Muscle of leg (tissue), 11 donors: ENCODE measurements around the gene TNIK. TPM values are rescaled to one million over a fixed set of nuclear protein-coding genes. Genes with fewer than 3 reads are reported as not detected.
A peak's percentile ranks its signal among the peaks of the same experiment; 100 is the strongest.

Source experiments
- DNase-seq: peaks from one replicate; pipeline ENCODE4 v3.0.0; 2013
- H3K27ac ChIP-seq: one replicate; pipeline ENCODE4 v1.5.1; 2013; ENCODE audit warnings: mild to moderate bottlenecking, low read length, control low read depth
- H3K27me3 ChIP-seq: one replicate; pipeline ENCODE4 v1.6.1; 2013; ENCODE audit warnings: low read length; ENCODE audit not compliant: control insufficient read depth, insufficient read depth
- H3K36me3 ChIP-seq: one replicate; pipeline ENCODE4 v1.6.1; 2013; ENCODE audit warnings: low read length; ENCODE audit not compliant: control insufficient read depth, insufficient read depth
- H3K4me1 ChIP-seq: one replicate; pipeline ENCODE4 v1.6.1; 2013; ENCODE audit warnings: low read length; ENCODE audit not compliant: control insufficient read depth, insufficient read depth
- H3K4me3 ChIP-seq: one replicate; pipeline ENCODE4 v1.5.1; 2013; ENCODE audit warnings: low read length, control low read depth
- H3K9me3 ChIP-seq: replicated peaks from 2 replicates; pipeline ENCODE4 v1.6.1; 2013; ENCODE audit warnings: low read depth, low read length; ENCODE audit not compliant: control insufficient read depth
- WGBS: methylation state at CpG from one replicate; pipeline ENCODE4 v1.1.5; 2013; ENCODE audit warnings: missing lambda C conversion rate; ENCODE audit not compliant: insufficient coverage; 5-methylcytosine and 5-hydroxymethylcytosine counted together
- polyA plus RNA-seq, 8 donors: library from polyadenylated mRNA; unstranded; fragments of 120-200 nt; gene quantifications; one replicate each; pipeline versions ENCODE4 v1.2.1 to v1.2.3, GENCODE V29; 2013; ENCODE audit warnings: inconsistent platforms in 1 of 8, low replicate concordance in 1 of 8; ENCODE audit not compliant: insufficient read length in 8 of 8, insufficient read depth in 1 of 8
- total RNA-seq: library from RNA; stranded (reverse); fragments of 120-200 nt; gene quantifications from one replicate; pipeline ENCODE4 v1.2.4, GENCODE V29; 2013

The TNIK gene
- total and polyA plus RNA-seq, 9 donors = 26.1 to 46.0 (median 33.6) TPM

DNA sequence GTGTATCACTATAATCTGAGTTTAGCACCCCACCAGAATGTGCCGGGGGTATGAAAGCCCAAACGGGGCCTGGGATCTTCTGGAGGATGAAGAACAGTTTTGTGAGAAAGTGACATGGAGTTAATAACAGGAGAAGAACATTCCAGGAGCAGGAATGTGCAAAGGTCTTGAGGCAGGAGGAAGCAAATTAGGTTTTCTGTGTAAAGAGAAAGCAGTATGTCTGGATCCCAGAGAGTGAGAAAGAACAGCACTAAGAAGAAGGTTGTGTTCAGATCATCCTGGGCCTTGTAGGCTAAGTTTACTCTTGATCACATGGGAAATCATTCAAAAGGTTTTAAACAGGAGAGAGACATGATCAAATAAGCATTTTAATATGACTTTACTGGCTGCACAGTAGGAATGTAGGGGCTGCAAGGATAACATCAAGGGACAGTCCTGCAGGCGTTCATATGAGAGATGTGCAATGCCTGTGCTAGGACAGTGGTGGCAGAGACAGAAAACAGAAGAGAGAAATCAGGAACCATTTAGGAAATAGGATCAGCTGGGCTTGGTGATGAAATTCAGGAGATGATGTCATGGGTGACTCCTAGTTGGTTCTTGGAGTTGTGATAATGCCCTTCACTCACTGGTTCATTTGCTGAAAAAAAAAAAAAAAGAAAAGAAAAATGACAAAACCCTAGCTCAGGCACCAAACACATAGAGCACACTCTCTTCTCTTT, 113.5 kb downstream of the TNIK start:
- Histone ChIP-seq H3K4me3 (no peak overlapping the region), H3K27me3 (no peaks in the 10 kb centered on the region), H3K27ac (no peak overlapping the region), H3K36me3 (no peaks in the 10 kb centered on the region), H3K4me1 (peaks cover 9% of the 10 kb centered on the region), H3K9me3 (no peaks in the 10 kb centered on the region)
- WGBS = 89% methylated on average over 3 of the region's 3 CpGs
- DNase-seq = peak; percentile 46

DNA sequence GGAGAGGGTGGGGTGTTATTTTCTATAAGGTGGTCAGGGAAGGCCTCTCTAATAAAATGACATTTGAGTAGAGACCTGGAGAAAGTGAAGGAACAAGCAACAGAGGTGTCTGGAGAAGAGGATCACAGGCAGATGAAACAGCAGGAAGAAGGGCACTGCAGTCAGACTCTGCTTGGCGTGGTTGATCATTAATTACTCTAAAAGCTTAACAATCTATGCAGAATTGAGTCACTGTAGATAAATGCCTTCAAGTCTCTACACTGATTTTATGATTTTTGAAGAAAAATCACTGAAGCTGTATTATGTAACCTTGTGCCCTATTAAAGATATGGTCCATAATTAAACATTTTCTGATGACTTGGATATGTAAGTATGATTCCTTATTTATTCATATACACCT, 114.2 kb downstream of the TNIK start:
- Histone ChIP-seq H3K4me3 (no peak overlapping the region), H3K4me1 (peaks cover 9% of the 10 kb centered on the region), H3K9me3 (no peaks in the 10 kb centered on the region), H3K27me3 (no peaks in the 10 kb centered on the region), H3K36me3 (no peaks in the 10 kb centered on the region), H3K27ac (no peak overlapping the region)
- no CpG with 5 or more reads among the region's 1 CpG for WGBS
- DNase-seq = no peak

GRCh38 chr3:171345107-171345843, 114.9 kb downstream of the TNIK start:
- Histone ChIP-seq H3K4me1 (peaks cover 9% of the 10 kb centered on the region), H3K9me3 (no peaks in the 10 kb centered on the region), H3K36me3 (no peaks in the 10 kb centered on the region), H3K27me3 (no peaks in the 10 kb centered on the region), H3K27ac (no peak overlapping the region), H3K4me3 (no peak overlapping the region)
- no CpG with 5 or more reads among the region's 2 CpGs for WGBS
- DNase-seq = no peak

- Histone ChIP-seq H3K36me3 (no peaks in the 10 kb centered on the region), H3K4me1 (peaks cover 9% of the 10 kb centered on the region), H3K27me3 (no peaks in the 10 kb centered on the region), H3K4me3 (no peak overlapping the region), H3K27ac (no peak overlapping the region), H3K9me3 (no peaks in the 10 kb centered on the region)
- WGBS = 71% methylated on average over 1 of the region's 1 CpG
- DNase-seq = no peak
Observed at GRCh38 chr3:171343693-171344092, 116.5 kb downstream of the TNIK start.

DNA sequence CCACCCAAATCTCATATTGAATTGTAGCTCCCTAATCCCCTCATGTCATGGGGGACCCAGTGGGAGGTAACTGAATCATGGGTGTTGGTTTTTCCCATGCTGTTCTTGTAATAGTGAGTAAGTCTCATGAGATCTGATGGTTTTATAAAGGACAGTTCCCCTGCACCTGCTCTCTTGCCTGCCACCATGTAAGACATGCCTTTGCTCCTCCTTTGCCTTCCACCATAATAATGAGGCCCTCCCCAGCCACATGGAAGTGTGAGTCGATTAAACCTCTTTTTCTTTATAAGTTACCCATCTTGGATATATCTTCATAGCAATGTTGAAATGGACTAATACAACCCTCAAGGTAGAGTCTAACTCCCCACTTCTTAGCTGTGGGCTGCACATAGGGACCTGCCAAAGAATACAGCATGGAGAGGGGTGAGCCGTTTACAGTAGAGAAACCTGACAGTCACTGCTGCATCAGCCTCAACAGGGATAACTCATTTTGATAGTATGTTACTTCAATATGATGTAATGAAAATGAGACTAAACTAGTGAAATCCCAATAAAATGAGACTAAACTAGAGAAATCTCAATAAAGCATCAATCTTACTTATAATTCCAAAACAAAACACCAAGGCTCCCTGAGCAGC, 117.3 kb downstream of the TNIK start:
- H3K9me3 ChIP-seq = no peaks in the 10 kb centered on the region
- WGBS = no CpG with 5 or more reads among the region's 2 CpGs
- no peak for DNase-seq
- H3K36me3 ChIP-seq = no peaks in the 10 kb centered on the region
- H3K27ac ChIP-seq = no peak overlapping the region
- H3K4me3 ChIP-seq = no peak overlapping the region
- no peaks in the 10 kb centered on the region for H3K27me3 ChIP-seq
- peaks cover 5% of the 10 kb centered on the region for H3K4me1 ChIP-seq

GRCh38 chr3:171342200-171342599, 118.0 kb downstream of the TNIK start:
- no peak for DNase-seq
- WGBS = no CpG with 5 or more reads among the region's 1 CpG
- Histone ChIP-seq H3K27ac (no peak overlapping the region), H3K9me3 (no peaks in the 10 kb centered on the region), H3K27me3 (no peaks in the 10 kb centered on the region), H3K36me3 (no peaks in the 10 kb centered on the region), H3K4me1 (peaks cover under 1% of the 10 kb centered on the region), H3K4me3 (no peak overlapping the region)

DNA sequence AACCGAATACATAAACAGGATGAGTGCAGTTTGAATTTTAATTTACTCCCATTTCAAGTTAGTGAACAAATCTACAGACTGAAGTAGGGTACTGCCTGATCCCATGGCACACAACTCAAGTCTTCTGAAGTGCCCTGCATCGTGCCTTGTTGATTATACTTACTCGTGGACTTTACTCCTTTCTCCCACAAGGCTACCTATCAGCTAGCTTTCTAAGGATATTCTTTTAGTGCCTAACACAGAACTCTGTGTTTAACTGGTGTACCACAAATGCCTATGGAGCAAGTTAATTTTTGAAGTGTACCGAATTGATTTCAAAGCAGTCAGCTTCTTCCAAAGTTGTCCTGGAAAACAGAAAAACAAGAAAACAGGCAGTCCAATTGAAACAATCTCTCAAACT, 119.8 kb downstream of the TNIK start:
- DNase-seq = no peak
- no peaks in the 10 kb centered on the region for H3K27me3 ChIP-seq
- H3K4me3 ChIP-seq = no peak overlapping the region
- no peak overlapping the region for H3K27ac ChIP-seq
- no peaks in the 10 kb centered on the region for H3K4me1 ChIP-seq
- no peaks in the 10 kb centered on the region for H3K36me3 ChIP-seq
- WGBS = 100% methylated on average over 1 of the region's 4 CpGs
- H3K9me3 ChIP-seq = no peaks in the 10 kb centered on the region

GRCh38 chr3:171339598-171339997, 120.6 kb downstream of the TNIK start:
- H3K27ac ChIP-seq = no peak overlapping the region
- no peak for DNase-seq
- WGBS = 71% methylated on average over 2 of the region's 4 CpGs
- no peaks in the 10 kb centered on the region for H3K27me3 ChIP-seq
- no peaks in the 10 kb centered on the region for H3K9me3 ChIP-seq
- H3K36me3 ChIP-seq = no peaks in the 10 kb centered on the region
- H3K4me1 ChIP-seq = no peaks in the 10 kb centered on the region
- no peak overlapping the region for H3K4me3 ChIP-seq

- H3K27me3 ChIP-seq = no peaks in the 10 kb centered on the region
- DNase-seq = no peak
- no peaks in the 10 kb centered on the region for H3K36me3 ChIP-seq
- no peak overlapping the region for H3K4me3 ChIP-seq
- no peak overlapping the region for H3K27ac ChIP-seq
- H3K4me1 ChIP-seq = peaks cover 8% of the 10 kb centered on the region
- H3K9me3 ChIP-seq = no peaks in the 10 kb centered on the region
- WGBS = no CpG with 5 or more reads among the region's 1 CpG
Observed at GRCh38 chr3:171336406-171336805, 123.8 kb downstream of the TNIK start.

GRCh38 chr3:171335559-171335958, 124.6 kb downstream of the TNIK start:
- DNase-seq = no peak
- Histone ChIP-seq H3K4me3 (no peak overlapping the region), H3K27ac (no peak overlapping the region), H3K4me1 (peaks cover 8% of the 10 kb centered on the region), H3K36me3 (no peaks in the 10 kb centered on the region), H3K27me3 (no peaks in the 10 kb centered on the region), H3K9me3 (no peaks in the 10 kb centered on the region)
- no CpG with 5 or more reads among the region's 3 CpGs for whole genome bisulfite sequencing
